DND-41 (cell line): Measurements from ENCODE around the gene TMEM132D.

ENCODE experiments used
- CTCF ChIP-seq: IDR thresholded peaks from 2 replicates; pipeline ENCODE4 v1.5.1; 2012; ENCODE audit warnings: borderline replicate concordance, low read length, moderate library complexity, mild to moderate bottlenecking; ENCODE audit not compliant: poor library complexity, severe bottlenecking; ENCODE audit errors: extremely low read depth
- EZH2 ChIP-seq: IDR thresholded peaks from 3 replicates; pipeline ENCODE4 v1.6.1; 2012; ENCODE audit warnings: borderline replicate concordance, low read depth, mild to moderate bottlenecking, moderate library complexity, low read length, inconsistent platforms; ENCODE audit not compliant: severe bottlenecking

- TF ChIP-seq CTCF (no peak), EZH2 (no peak)
Observed at GRCh38 chr12:129613314-129613713, 290.5 kb downstream of the TMEM132D start.
